HEK293 (cell line): ENCODE measurements around the gene STAB1.

Source experiments
- ZNF654 ChIP-seq: fragments of 450-650 bp; formaldehyde crosslinking; IDR thresholded peaks from 2 replicates; pipeline ENCODE4 v1.5.1; 2016; ENCODE audit warnings: low read depth, missing biosample characterization, missing genetic modification characterization
- TF ChIP-seq, protein P1 (sequence below): fragments of 450-650 bp; formaldehyde crosslinking; IDR thresholded peaks from 2 replicates; pipeline ENCODE4 v1.5.1; 2016; ENCODE audit warnings: missing biosample characterization, missing genetic modification characterization
- TF ChIP-seq, protein P2 (sequence below): fragments of 450-650 bp; formaldehyde crosslinking; optimal IDR thresholded peaks from 2 replicates; pipeline ENCODE3; 2016; ENCODE audit warnings: missing biosample characterization, mild to moderate bottlenecking, missing genetic modification characterization

DNA sequence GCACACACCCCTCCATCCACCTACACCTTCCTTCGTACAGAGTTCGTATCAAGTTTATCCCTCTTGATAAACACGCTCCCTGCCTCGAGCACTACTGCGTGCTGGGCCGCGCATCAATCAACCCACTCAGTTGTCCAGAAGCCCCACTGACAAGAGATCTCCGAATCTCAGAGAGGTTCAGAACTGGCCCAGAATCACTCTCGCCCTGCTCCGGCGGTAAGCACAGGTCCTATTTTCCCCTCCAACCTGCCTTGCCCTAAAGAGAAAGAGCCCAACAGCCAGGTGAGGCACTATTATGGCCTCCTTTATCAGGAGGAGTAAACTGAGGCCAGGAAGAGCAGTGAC, 40.2 kb upstream of the STAB1 start:
- TF ChIP-seq, protein P1, sequence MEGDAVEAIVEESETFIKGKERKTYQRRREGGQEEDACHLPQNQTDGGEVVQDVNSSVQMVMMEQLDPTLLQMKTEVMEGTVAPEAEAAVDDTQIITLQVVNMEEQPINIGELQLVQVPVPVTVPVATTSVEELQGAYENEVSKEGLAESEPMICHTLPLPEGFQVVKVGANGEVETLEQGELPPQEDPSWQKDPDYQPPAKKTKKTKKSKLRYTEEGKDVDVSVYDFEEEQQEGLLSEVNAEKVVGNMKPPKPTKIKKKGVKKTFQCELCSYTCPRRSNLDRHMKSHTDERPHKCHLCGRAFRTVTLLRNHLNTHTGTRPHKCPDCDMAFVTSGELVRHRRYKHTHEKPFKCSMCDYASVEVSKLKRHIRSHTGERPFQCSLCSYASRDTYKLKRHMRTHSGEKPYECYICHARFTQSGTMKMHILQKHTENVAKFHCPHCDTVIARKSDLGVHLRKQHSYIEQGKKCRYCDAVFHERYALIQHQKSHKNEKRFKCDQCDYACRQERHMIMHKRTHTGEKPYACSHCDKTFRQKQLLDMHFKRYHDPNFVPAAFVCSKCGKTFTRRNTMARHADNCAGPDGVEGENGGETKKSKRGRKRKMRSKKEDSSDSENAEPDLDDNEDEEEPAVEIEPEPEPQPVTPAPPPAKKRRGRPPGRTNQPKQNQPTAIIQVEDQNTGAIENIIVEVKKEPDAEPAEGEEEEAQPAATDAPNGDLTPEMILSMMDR: no peak
- TF ChIP-seq, protein P2, sequence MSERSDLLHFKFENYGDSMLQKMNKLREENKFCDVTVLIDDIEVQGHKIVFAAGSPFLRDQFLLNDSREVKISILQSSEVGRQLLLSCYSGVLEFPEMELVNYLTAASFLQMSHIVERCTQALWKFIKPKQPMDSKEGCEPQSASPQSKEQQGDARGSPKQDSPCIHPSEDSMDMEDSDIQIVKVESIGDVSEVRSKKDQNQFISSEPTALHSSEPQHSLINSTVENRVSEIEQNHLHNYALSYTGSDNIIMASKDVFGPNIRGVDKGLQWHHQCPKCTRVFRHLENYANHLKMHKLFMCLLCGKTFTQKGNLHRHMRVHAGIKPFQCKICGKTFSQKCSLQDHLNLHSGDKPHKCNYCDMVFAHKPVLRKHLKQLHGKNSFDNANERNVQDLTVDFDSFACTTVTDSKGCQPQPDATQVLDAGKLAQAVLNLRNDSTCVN (tag by site-specific recombination): no peak
- TF ChIP-seq ZNF654 (tag by site-specific recombination): no peak
